IgD-negative memory B cell (primary cell): ENCODE data around the gene CDYL2. TPM values are rescaled to one million over a fixed set of nuclear protein-coding genes. Genes with fewer than 3 reads are reported as not detected.

Experiments
- H3K27ac Mint-ChIP-seq, 3 donors: one replicate each; pipeline ENCODE4 v1.8.0; 2020 to 2022; ENCODE audit warnings: mild to moderate bottlenecking in 3 of 3, mixed read lengths in 3 of 3, moderate library complexity in 1 of 3
- H3K27me3 Mint-ChIP-seq: one replicate; pipeline ENCODE4 v1.8.0; 2021; ENCODE audit warnings: mixed read lengths
- H3K36me3 Mint-ChIP-seq: one replicate; pipeline ENCODE4 v1.8.0; 2020; ENCODE audit warnings: mild to moderate bottlenecking, mixed read lengths
- H3K4me1 Mint-ChIP-seq, 3 donors: one replicate each; pipeline ENCODE4 v1.8.0; 2020 to 2022; ENCODE audit warnings: mixed read lengths in 3 of 3, mild to moderate bottlenecking in 1 of 3
- H3K4me3 Mint-ChIP-seq, 4 donors: one replicate each; pipeline ENCODE4 v1.8.0; 2020 to 2022; ENCODE audit warnings: mild to moderate bottlenecking in 4 of 4, mixed read lengths in 4 of 4, moderate library complexity in 3 of 4
- H3K9me3 Mint-ChIP-seq, 3 donors: one replicate each; pipeline ENCODE4 v1.8.0; 2020 to 2021; ENCODE audit warnings: mixed read lengths in 3 of 3, mild to moderate bottlenecking in 1 of 3
- polyA plus RNA-seq: library from polyadenylated mRNA; unstranded; fragments of 300-500 nt; fragmentation: Illumina TruSeq; gene quantifications from one replicate; pipeline ENCODE4 v1.2.3, GENCODE V29; 2021

Gene CDYL2
- polyA plus RNA-seq, 1 donor from 2014 or later: 0.69 TPM

GRCh38 chr16:80718480-80719220 is 85.7 kb downstream of the CDYL2 start:
- H3K27ac Mint-ChIP-seq: no peak overlapping the region
- H3K9me3 Mint-ChIP-seq: peaks cover 0 to 8% (median 5%) of the 10 kb centered on the region in 3 donors
- H3K36me3 Mint-ChIP-seq: no peaks in the 10 kb centered on the region

DNA sequence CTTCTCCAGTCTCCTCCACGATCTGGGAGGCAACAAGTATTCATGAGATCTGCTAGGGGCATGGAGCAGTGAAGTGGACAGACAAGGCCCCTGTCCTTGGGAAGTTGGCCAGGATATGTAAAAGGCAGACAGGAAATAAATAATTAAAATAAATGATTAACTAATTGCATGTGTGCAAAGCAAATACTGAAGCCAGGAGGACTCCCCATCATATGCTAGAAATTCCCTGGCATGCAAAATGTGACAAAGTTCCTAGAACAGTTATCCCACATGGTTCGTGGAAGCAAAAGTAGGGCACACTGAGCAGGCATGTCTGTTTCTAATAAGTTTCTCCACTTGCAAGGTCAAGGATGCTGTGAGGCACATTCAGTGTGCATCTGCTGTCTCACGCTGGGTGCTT is 86.8 kb downstream of the CDYL2 start:
- Mint-ChIP-seq H3K27ac (no peak overlapping the region), H3K4me1 (peaks cover 16 to 17% (median 16%) of the 10 kb centered on the region in 3 donors), H3K9me3 (peaks cover 0 to 8% (median 3%) of the 10 kb centered on the region in 3 donors), H3K4me3 (no peak overlapping the region), H3K27me3 (no peaks in the 10 kb centered on the region), H3K36me3 (no peaks in the 10 kb centered on the region)

More at GRCh38 chr16:80718480-80719220, 85.7 kb downstream of the CDYL2 start:
- H3K4me3 Mint-ChIP-seq: no peak overlapping the region
- H3K27me3 Mint-ChIP-seq: no peaks in the 10 kb centered on the region
- peaks cover 16 to 17% (median 16%) of the 10 kb centered on the region in 3 donors for H3K4me1 Mint-ChIP-seq

DNA sequence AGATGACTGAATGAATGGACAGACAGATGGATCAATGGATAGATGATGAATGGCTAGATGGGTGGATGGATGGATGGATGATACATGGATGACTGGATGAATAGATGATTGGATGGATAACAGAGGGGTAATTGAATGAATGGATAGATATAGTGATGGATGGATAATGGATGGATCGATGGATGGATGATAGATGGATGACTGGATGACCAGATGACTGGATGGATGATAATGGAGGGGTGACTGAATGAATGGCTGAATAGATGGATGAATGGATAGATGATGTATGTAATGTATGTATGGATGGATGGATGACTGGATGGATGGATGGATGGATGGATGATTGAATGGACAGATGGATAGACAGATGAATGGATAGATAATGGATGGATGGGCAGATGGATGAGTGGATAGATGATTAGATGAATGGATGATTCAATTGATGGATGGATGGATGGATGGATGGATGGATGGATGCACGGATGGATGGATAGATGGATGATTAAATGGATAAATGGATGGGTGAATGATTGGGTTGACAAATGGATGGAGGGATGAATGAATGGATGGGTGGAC is 87.7 kb downstream of the CDYL2 start:
- Mint-ChIP-seq H3K27me3 (no peaks in the 10 kb centered on the region), H3K4me3 (no peak overlapping the region), H3K9me3 (peaks cover 0 to 3% (median 0%) of the 10 kb centered on the region in 3 donors), H3K36me3 (no peaks in the 10 kb centered on the region), H3K27ac (no peak overlapping the region), H3K4me1 (peaks cover 16 to 18% (median 16%) of the 10 kb centered on the region in 3 donors)

DNA sequence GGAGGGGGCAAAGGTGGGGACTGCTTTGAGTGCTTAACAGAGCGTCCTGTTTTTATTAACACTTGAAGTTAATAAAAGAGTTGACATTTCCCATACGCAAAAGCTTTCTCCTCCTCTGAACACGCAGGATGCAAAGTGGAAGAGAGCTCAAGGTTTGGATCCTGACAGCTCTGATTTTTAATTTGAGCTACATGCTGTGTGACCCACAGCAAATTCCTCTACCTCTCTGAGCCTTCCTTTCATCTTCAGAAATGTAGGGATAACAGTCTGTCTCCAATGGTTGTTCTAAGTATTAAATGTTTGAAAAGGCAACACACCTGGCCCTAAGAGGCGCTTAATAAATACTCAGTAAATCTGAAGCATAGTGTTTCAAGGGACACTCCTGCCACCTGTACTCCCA is 93.0 kb downstream of the CDYL2 start:
- H3K4me1 Mint-ChIP-seq: peaks cover 3 to 10% (median 10%) of the 10 kb centered on the region in 3 donors
- no peaks in the 10 kb centered on the region for H3K36me3 Mint-ChIP-seq
- no peak overlapping the region for H3K4me3 Mint-ChIP-seq
- peaks cover 0 to 3% (median 1%) of the 10 kb centered on the region in 3 donors for H3K9me3 Mint-ChIP-seq
- H3K27me3 Mint-ChIP-seq: no peaks in the 10 kb centered on the region
- H3K27ac Mint-ChIP-seq: no peak overlapping the region

- Mint-ChIP-seq H3K27ac (no peak overlapping the region), H3K36me3 (no peaks in the 10 kb centered on the region), H3K4me3 (peak overlapping the region in 2 of 4 donors; percentile 47 to 61)
Measured at GRCh38 chr16:80710918-80711317, 93.5 kb downstream of the CDYL2 start.

DNA sequence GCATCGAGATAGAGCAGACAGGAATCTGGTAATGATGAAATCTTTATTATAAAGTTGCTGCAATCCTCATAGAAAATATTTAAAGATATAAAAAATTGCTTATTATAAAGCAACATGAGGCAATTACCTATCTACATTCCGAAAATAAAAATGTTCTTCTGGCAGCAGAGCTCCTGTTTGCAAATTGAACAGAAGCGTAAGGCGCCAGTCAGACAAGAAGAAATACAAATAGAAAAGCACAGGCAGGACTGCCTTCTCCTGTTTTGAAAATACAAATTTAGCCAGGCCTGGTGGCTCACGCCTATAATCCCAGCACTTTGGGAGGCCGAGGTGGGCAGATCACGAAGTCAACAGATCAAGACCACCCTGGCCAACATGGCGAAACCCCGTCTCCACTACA is 95.6 kb downstream of the CDYL2 start:
- peaks cover 4 to 10% (median 10%) of the 10 kb centered on the region in 3 donors for H3K4me1 Mint-ChIP-seq
- H3K4me3 Mint-ChIP-seq: no peak overlapping the region
- H3K27me3 Mint-ChIP-seq: no peaks in the 10 kb centered on the region
- H3K36me3 Mint-ChIP-seq: peaks cover 4% of the 10 kb centered on the region
- peaks cover 1 to 3% (median 3%) of the 10 kb centered on the region in 3 donors for H3K9me3 Mint-ChIP-seq
- no peak overlapping the region for H3K27ac Mint-ChIP-seq

More at GRCh38 chr16:80710918-80711317, 93.5 kb downstream of the CDYL2 start:
- peaks cover 3 to 10% (median 10%) of the 10 kb centered on the region in 3 donors for H3K4me1 Mint-ChIP-seq
- peaks cover 1 to 3% (median 1%) of the 10 kb centered on the region in 3 donors for H3K9me3 Mint-ChIP-seq
- no peaks in the 10 kb centered on the region for H3K27me3 Mint-ChIP-seq

DNA sequence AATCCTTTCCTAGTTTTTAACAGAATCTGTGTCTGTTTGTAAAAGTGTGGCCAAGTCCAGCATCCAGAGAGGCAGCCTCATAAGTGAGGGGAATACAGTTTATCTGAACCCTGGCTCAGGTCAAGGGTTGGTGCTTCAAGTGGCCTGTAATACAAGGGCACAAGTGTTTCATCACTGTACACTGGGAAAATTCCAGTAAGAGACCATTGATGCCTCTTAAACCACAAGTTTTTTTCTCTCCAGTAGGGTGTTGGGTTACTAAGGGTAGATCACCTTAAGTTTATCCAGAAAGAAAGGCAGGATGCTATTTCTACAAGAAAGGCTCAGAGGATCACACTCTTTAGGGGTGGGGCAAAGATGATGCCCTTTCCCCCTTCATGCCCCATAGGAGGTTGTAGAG is 96.7 kb downstream of the CDYL2 start:
- H3K9me3 Mint-ChIP-seq: peaks cover 0 to 3% (median 1%) of the 10 kb centered on the region in 3 donors
- H3K27me3 Mint-ChIP-seq: no peaks in the 10 kb centered on the region

GRCh38 chr16:80705596-80705995 is 98.8 kb downstream of the CDYL2 start:
- Mint-ChIP-seq H3K4me3 (no peak overlapping the region), H3K27ac (no peak overlapping the region), H3K36me3 (peaks cover 4% of the 10 kb centered on the region), H3K27me3 (no peaks in the 10 kb centered on the region), H3K9me3 (peaks cover 0 to 3% (median 1%) of the 10 kb centered on the region in 3 donors), H3K4me1 (peaks cover 3 to 9% (median 4%) of the 10 kb centered on the region in 3 donors)

More for the DNA sequence above, 96.7 kb downstream of the CDYL2 start:
- H3K27ac Mint-ChIP-seq: no peak overlapping the region
- no peak overlapping the region for H3K4me3 Mint-ChIP-seq
- H3K4me1 Mint-ChIP-seq: peaks cover 4 to 10% (median 10%) of the 10 kb centered on the region in 3 donors
- peaks cover 4% of the 10 kb centered on the region for H3K36me3 Mint-ChIP-seq

DNA sequence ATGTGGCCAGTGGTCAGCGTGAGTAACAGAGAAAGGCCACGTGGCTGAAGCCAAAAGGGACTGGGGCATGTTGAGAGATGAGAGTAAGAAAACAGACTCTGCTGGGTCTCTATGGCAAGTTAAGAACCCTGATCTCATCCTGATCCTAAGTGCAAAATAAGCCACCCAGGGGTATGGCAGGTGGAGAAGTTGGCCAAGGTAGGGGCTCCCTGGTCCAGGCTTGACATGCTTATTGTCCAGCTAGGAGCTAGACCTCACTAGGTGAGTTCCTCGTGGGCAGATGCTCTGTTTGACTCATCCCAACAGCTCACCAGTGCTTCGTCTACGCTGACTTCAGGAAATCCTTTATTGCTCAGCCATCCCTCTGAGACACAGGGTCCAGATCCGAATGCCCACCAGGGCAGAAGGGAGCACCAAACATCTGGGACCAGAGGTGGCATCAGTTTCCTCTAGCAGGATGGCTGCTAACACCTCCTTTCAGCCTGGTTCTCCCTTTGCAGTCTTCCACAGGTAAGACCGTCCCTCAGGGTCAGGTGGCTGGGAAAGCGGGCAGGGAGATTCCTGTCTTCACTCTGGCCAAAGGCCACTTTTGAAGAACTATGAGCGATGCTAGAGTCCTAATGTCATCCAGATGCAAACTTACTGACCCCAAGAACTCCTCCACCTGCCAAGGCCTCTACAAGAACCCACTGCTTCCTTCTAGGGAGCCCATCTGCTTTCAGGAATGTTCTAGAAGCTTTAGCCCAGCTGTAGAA is 99.5 kb downstream of the CDYL2 start:
- H3K4me1 Mint-ChIP-seq: peaks cover 0 to 4% (median 4%) of the 10 kb centered on the region in 3 donors
- peak overlapping the region in 1 of 4 donors; percentile 39 for H3K4me3 Mint-ChIP-seq
- peaks cover 4% of the 10 kb centered on the region for H3K36me3 Mint-ChIP-seq
- H3K27me3 Mint-ChIP-seq: no peaks in the 10 kb centered on the region
- H3K9me3 Mint-ChIP-seq: peaks cover 0 to 3% (median 1%) of the 10 kb centered on the region in 3 donors
- no peak overlapping the region for H3K27ac Mint-ChIP-seq

DNA sequence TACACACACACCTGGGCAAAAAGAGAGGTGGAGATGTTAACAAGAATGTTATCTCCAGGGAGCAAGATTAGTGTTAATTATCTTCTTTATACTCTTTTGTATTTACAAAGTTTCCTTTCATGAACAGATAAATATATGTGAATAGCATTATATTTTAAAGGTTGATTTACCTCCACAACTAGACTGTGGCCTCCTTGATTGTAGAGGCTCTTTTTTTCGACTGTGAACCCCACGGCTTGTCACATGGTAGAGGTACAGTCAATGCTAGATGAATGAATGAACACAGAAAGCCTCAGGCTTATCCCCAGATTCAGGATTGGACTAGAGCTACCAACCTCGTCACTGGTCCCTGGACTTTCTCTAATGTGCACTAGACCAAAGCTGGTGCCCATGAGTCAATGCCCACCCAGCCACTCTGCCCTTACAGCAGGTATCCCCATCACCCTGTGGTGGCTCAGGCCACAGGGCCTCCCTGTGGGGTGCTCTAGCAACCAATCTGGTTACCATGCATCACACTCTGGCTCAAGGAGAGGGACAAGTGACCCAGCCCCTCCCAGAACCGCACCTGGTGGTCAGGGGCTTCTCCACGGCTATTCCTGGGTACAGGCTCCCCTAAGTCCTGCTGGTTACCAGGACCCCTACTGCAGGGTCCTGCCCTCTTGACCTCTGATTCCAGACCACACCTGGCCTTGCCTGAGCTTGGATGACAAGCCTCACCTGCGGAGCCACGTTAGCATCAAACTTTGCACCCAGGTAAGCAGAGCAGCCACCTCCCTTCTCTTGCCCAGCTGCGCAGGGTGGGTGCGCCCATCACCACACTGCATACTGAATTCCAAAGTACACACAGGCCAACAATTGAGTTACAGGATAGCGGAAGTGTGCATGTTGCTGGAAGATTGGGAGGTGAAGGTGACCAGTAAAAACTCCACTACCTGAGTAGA is 101.0 kb downstream of the CDYL2 start:
- H3K4me1 Mint-ChIP-seq: peaks cover 4 to 9% (median 5%) of the 10 kb centered on the region in 3 donors

DNA sequence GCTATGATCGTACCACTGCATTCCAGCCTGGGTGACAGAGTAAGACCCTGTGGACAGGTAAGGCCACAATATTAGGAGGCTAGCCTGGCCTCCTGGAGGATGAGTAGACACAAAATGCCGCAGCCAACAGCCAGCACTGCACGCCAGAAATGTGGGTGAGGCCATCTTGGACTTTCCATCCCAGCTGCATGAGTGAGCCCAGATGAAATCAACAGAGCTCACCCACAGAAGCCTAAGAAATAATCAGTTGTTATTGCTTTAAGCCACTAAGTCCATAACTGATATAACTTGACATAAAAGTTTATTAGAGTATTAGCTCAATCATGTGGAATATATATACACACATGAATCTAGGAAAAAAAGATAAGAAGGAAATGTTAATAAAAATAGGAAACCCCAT is 101.7 kb downstream of the CDYL2 start:
- Mint-ChIP-seq H3K27me3 (no peaks in the 10 kb centered on the region), H3K36me3 (peaks cover 4% of the 10 kb centered on the region), H3K9me3 (peaks cover 3 to 8% (median 5%) of the 10 kb centered on the region in 3 donors), H3K4me3 (no peak overlapping the region), H3K4me1 (peaks cover 4 to 9% (median 5%) of the 10 kb centered on the region in 3 donors), H3K27ac (no peak overlapping the region)

More for the DNA sequence above, 101.0 kb downstream of the CDYL2 start:
- no peaks in the 10 kb centered on the region for H3K27me3 Mint-ChIP-seq
- H3K36me3 Mint-ChIP-seq: peaks cover 4% of the 10 kb centered on the region
- peaks cover 3 to 5% (median 4%) of the 10 kb centered on the region in 3 donors for H3K9me3 Mint-ChIP-seq
- no peak overlapping the region for H3K27ac Mint-ChIP-seq
- H3K4me3 Mint-ChIP-seq: peak overlapping the region in 1 of 4 donors; percentile 72

- peaks cover 8% of the 10 kb centered on the region for H3K36me3 Mint-ChIP-seq
- peaks cover 4 to 23% (median 7%) of the 10 kb centered on the region in 3 donors for H3K4me1 Mint-ChIP-seq
- H3K27ac Mint-ChIP-seq: no peak overlapping the region
- H3K27me3 Mint-ChIP-seq: no peaks in the 10 kb centered on the region
- H3K9me3 Mint-ChIP-seq: peaks cover 0 to 8% (median 5%) of the 10 kb centered on the region in 3 donors
- H3K4me3 Mint-ChIP-seq: no peak overlapping the region
Measured at GRCh38 chr16:80700558-80700957, 103.8 kb downstream of the CDYL2 start.

- Mint-ChIP-seq H3K27me3 (peaks cover 6% of the 10 kb centered on the region), H3K4me1 (peaks cover 27 to 53% (median 30%) of the 10 kb centered on the region in 3 donors), H3K9me3 (peaks cover 0 to 8% (median 6%) of the 10 kb centered on the region in 3 donors), H3K27ac (no peak overlapping the region), H3K36me3 (peaks cover 4% of the 10 kb centered on the region), H3K4me3 (no peak overlapping the region)
Measured at GRCh38 chr16:80695020-80695419, 109.4 kb downstream of the CDYL2 start.

DNA sequence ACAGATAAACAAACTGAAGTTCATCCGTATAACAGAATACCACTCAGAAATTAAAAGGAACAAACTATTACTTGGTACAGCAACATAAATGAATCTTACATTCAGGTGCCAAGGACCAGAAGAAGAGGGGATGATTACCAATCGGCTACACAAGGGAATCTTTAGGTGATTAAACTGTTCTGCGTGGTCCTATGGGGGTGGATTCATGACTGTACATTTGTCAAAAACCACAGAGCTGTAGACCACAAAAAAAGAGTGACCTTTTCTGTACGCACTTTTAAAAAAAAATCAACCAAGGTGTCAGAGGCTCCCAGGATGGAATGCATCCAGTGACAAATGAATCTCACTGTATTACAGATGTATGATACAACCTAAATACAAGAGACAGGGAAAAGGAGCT is 110.8 kb downstream of the CDYL2 start:
- H3K9me3 Mint-ChIP-seq: peaks cover 0 to 6% (median 4%) of the 10 kb centered on the region in 3 donors
- peaks cover 28 to 53% (median 31%) of the 10 kb centered on the region in 3 donors for H3K4me1 Mint-ChIP-seq
- H3K36me3 Mint-ChIP-seq: peaks cover 4% of the 10 kb centered on the region
- H3K27ac Mint-ChIP-seq: no peak overlapping the region
- H3K4me3 Mint-ChIP-seq: no peak overlapping the region
- H3K27me3 Mint-ChIP-seq: peaks cover 6% of the 10 kb centered on the region
